Measurements from ENCODE around the gene TXNDC8.

DNA sequence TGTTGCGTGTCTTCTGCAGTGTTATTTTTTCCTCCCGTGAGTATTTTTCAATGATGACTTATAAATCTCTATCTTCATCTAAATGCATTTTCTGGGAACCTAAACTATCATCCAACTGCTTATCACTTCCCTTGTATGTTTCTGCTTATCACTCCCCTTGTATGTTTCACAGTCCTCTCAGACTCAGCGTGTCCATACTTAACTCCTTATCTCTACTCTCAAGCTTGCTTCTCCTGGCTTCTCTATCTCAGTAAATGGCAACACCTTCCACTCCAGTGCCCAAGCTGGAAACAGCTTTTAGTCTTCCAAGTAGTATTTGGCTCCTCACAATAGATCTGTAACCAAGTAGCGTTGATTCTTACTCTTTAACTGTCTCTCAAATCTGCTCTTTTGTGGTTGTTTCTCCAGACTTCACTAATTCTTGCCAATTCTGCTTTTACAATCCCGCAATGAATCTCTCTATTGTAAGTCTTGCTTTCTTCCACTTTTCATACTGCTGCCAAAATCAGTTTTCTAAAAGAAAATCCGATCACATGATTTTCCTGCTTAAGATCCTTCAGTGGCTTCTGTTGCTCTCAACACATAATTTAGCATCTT lies 33.8 kb upstream of the TXNDC8 start:
- TF ChIP-seq POLR2AphosphoS5 (IDR thresholded peaks at IDR 0.05; ENCODE audit: insufficient read depth in 1 of 2, low read depth in 1 of 2): no peak
- no peak for TF ChIP-seq POLR2A (IDR thresholded peaks at IDR 0.05)
- TF ChIP-seq, protein P1, sequence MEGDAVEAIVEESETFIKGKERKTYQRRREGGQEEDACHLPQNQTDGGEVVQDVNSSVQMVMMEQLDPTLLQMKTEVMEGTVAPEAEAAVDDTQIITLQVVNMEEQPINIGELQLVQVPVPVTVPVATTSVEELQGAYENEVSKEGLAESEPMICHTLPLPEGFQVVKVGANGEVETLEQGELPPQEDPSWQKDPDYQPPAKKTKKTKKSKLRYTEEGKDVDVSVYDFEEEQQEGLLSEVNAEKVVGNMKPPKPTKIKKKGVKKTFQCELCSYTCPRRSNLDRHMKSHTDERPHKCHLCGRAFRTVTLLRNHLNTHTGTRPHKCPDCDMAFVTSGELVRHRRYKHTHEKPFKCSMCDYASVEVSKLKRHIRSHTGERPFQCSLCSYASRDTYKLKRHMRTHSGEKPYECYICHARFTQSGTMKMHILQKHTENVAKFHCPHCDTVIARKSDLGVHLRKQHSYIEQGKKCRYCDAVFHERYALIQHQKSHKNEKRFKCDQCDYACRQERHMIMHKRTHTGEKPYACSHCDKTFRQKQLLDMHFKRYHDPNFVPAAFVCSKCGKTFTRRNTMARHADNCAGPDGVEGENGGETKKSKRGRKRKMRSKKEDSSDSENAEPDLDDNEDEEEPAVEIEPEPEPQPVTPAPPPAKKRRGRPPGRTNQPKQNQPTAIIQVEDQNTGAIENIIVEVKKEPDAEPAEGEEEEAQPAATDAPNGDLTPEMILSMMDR (IDR thresholded peaks at IDR 0.05): no peak

Measured in vagina (tissue), 2 donors.